Metanephros (tissue), 2 donors: Measurements from ENCODE around the gene PLXDC2. TPM values are rescaled to one million over a fixed set of nuclear protein-coding genes. Genes with fewer than 3 reads are reported as not detected.

Experiments
- small RNA-seq: library from RNA; depleted of rRNA; stranded (forward); fragments of <200 nt; gene quantifications from one replicate; pipeline ENCODE3, GENCODE V24; 2014; ENCODE audit warnings: low replicate concordance
- total RNA-seq: library from RNA; depleted of rRNA; stranded (reverse); fragments of >200 nt; gene quantifications from one replicate; pipeline ENCODE4 v1.2.3, GENCODE V29; 2014

The PLXDC2 gene
- total RNA-seq, result 48.1 TPM

GRCh38 chr10:19816411-19817230, at the start of gene PLXDC2:
Gene PLXDC2 (plus strand): TSS chr10:19816432.

Small RNAs within 50 kb of the gene (small RNA-seq; reads per million reads assigned to genes)
- gene RNU6-1212P, result not detected
